ENCODE data around the gene TIMP1. TPM values are rescaled to one million over a fixed set of nuclear protein-coding genes. Genes with fewer than 3 reads are reported as not detected.

TIMP1 gene
- total RNA-seq, 2 donors from 2014 or later = 218 to 823 TPM

GRCh38 chrX:47571215-47571614 lies 11.0 kb upstream of the TIMP1 start:
- no peak for DNase-seq (ENCODE audit: low spot score)
- peaks cover 51% of the 10 kb centered on the region for H3K36me3 ChIP-seq
- H3K4me3 ChIP-seq = no peak overlapping the region
- H3K4me1 ChIP-seq = peaks cover 0 to 10% of the 10 kb centered on the region in 2 donors
- H3K27ac ChIP-seq = no peak overlapping the region
- no peaks in the 10 kb centered on the region for H3K9me3 ChIP-seq
- H3K27me3 ChIP-seq = no peaks in the 10 kb centered on the region
- no peak for TF ChIP-seq CTCF (IDR thresholded peaks at IDR 0.05)

GRCh38 chrX:47571896-47572295 lies 10.3 kb upstream of the TIMP1 start:
- Histone ChIP-seq H3K4me3 (no peak overlapping the region), H3K4me1 (peaks cover 0 to 10% of the 10 kb centered on the region in 2 donors), H3K27me3 (no peaks in the 10 kb centered on the region), H3K27ac (no peak overlapping the region), H3K36me3 (peaks cover 46% of the 10 kb centered on the region), H3K9me3 (no peaks in the 10 kb centered on the region)
- no peak for TF ChIP-seq CTCF (IDR thresholded peaks at IDR 0.05)
- no peak for DNase-seq (ENCODE audit: low spot score)

GRCh38 chrX:47572773-47573340 lies 9.4 kb upstream of the TIMP1 start:
- no peak for DNase-seq (ENCODE audit: low spot score)
- Histone ChIP-seq H3K27ac (peak overlapping the region in 1 of 2 donors; percentile 75), H3K4me3 (no peak overlapping the region), H3K36me3 (peaks cover 37% of the 10 kb centered on the region), H3K27me3 (no peaks in the 10 kb centered on the region), H3K4me1 (peaks cover 0 to 10% of the 10 kb centered on the region in 2 donors), H3K9me3 (no peaks in the 10 kb centered on the region)
- no peak for TF ChIP-seq CTCF (IDR thresholded peaks at IDR 0.05)

- H3K4me3 ChIP-seq = peak overlapping the region; percentile 30 to 45
- H3K27ac ChIP-seq = peak overlapping the region; percentile 70 to 75
- no peak for TF ChIP-seq CTCF (IDR thresholded peaks at IDR 0.05)
- peaks cover 0 to 10% of the 10 kb centered on the region in 2 donors for H3K4me1 ChIP-seq
- H3K36me3 ChIP-seq = peaks cover 34% of the 10 kb centered on the region
- H3K9me3 ChIP-seq = no peaks in the 10 kb centered on the region
- H3K27me3 ChIP-seq = no peaks in the 10 kb centered on the region
- no peak for DNase-seq (ENCODE audit: low spot score)
Observed at GRCh38 chrX:47573341-47574075, 8.7 kb upstream of the TIMP1 start.

- Histone ChIP-seq H3K4me1 (peaks cover 0 to 10% of the 10 kb centered on the region in 2 donors), H3K27me3 (no peaks in the 10 kb centered on the region), H3K9me3 (no peaks in the 10 kb centered on the region), H3K4me3 (peak overlapping the region; percentile 30 to 45), H3K27ac (peak overlapping the region; percentile 70 to 75), H3K36me3 (peaks cover 28% of the 10 kb centered on the region)
- TF ChIP-seq CTCF (IDR thresholded peaks at IDR 0.05) = no peak
- no peak for DNase-seq (ENCODE audit: low spot score)
Observed at GRCh38 chrX:47574076-47574546, 8.1 kb upstream of the TIMP1 start.

Measured in right atrium auricular region (tissue), 2 donors.